NT2/D1 (cell line): ENCODE measurements around the gene OTOF.

Source experiments
- DNase-seq: peaks from one replicate; pipeline ENCODE4 v3.0.0-alpha.2; 2011; ENCODE audit warnings: low read depth, low spot score
- H3K27me3 ChIP-seq: 2 replicates; pipeline ENCODE4 v1.6.0; 2011; ENCODE audit warnings: mild to moderate bottlenecking; ENCODE audit not compliant: insufficient read length, insufficient read depth
- H3K36me3 ChIP-seq: 2 replicates; pipeline ENCODE4 v1.6.1; 2011; ENCODE audit warnings: mild to moderate bottlenecking, low read length, mixed read lengths; ENCODE audit not compliant: insufficient read depth, insufficient read length
- H3K4me1 ChIP-seq: 2 replicates; pipeline ENCODE4 v1.5.1; 2011; ENCODE audit not compliant: insufficient read depth, insufficient read length
- H3K4me3 ChIP-seq: 2 replicates; pipeline ENCODE4 v1.5.1; 2011; ENCODE audit warnings: low read depth; ENCODE audit not compliant: insufficient read length
- H3K9ac ChIP-seq: 2 replicates; pipeline ENCODE4 v1.6.0; 2011; ENCODE audit warnings: low read depth; ENCODE audit not compliant: insufficient read length
- H3K9me3 ChIP-seq: 2 replicates; pipeline ENCODE4 v1.5.1; 2011; ENCODE audit warnings: mild to moderate bottlenecking, low read length; ENCODE audit not compliant: insufficient read depth
- SUZ12 ChIP-seq: IDR thresholded peaks from 2 replicates; pipeline ENCODE4 v1.6.1; 2011; ENCODE audit not compliant: insufficient read length, insufficient read depth; ENCODE audit errors: extremely low read depth
- YY1 ChIP-seq: IDR thresholded peaks from 2 replicates; pipeline ENCODE4 v1.6.1; 2011; ENCODE audit not compliant: insufficient read length, insufficient read depth
- ZNF274 ChIP-seq: IDR thresholded peaks from 2 replicates; pipeline ENCODE4 v1.6.1; 2011; ENCODE audit warnings: mild to moderate bottlenecking, low read depth, low read length

Gene OTOF

GRCh38 chr2:26454561-26455001 is 23.3 kb downstream of the OTOF start:
- TF ChIP-seq SUZ12, result no peak
- TF ChIP-seq ZNF274, result no peak
- no peak for TF ChIP-seq YY1
- Histone ChIP-seq H3K4me1 (peaks cover 19% of the 10 kb centered on the region), H3K27me3 (no peaks in the 10 kb centered on the region), H3K9me3 (no peaks in the 10 kb centered on the region), H3K36me3 (no peaks in the 10 kb centered on the region), H3K9ac (no peak overlapping the region), H3K4me3 (no peak overlapping the region)
- no peak for DNase-seq

- no peaks in the 10 kb centered on the region for H3K27me3 ChIP-seq
- TF ChIP-seq SUZ12, result no peak
- TF ChIP-seq YY1, result no peak
- no peak for TF ChIP-seq ZNF274
- H3K4me1 ChIP-seq, result peaks cover 19% of the 10 kb centered on the region
- H3K9ac ChIP-seq, result no peak overlapping the region
- H3K9me3 ChIP-seq, result no peaks in the 10 kb centered on the region
- no peaks in the 10 kb centered on the region for H3K36me3 ChIP-seq
- H3K4me3 ChIP-seq, result no peak overlapping the region
- no peak for DNase-seq
Measured at GRCh38 chr2:26453421-26454329, 24.2 kb downstream of the OTOF start.

- Histone ChIP-seq H3K4me3 (no peak overlapping the region), H3K4me1 (peaks cover 14% of the 10 kb centered on the region), H3K36me3 (no peaks in the 10 kb centered on the region), H3K9ac (no peak overlapping the region), H3K9me3 (no peaks in the 10 kb centered on the region), H3K27me3 (no peaks in the 10 kb centered on the region)
- DNase-seq, result no peak
- TF ChIP-seq YY1, result no peak
- no peak for TF ChIP-seq ZNF274
- no peak for TF ChIP-seq SUZ12
Measured at GRCh38 chr2:26451700-26452099, 26.2 kb downstream of the OTOF start.

GRCh38 chr2:26450031-26450635 is 27.8 kb downstream of the OTOF start:
- Histone ChIP-seq H3K9ac (no peak overlapping the region), H3K4me3 (no peak overlapping the region), H3K27me3 (no peaks in the 10 kb centered on the region), H3K36me3 (no peaks in the 10 kb centered on the region), H3K9me3 (no peaks in the 10 kb centered on the region), H3K4me1 (peaks cover 5% of the 10 kb centered on the region)
- DNase-seq, result no peak
- no peak for TF ChIP-seq SUZ12
- TF ChIP-seq ZNF274, result no peak
- no peak for TF ChIP-seq YY1

GRCh38 chr2:26449278-26450030 is 28.5 kb downstream of the OTOF start:
- TF ChIP-seq SUZ12 (no peak), ZNF274 (no peak), YY1 (no peak)
- Histone ChIP-seq H3K4me1 (peaks cover 5% of the 10 kb centered on the region), H3K9me3 (no peaks in the 10 kb centered on the region)

GRCh38 chr2:26448651-26449050 is 29.3 kb downstream of the OTOF start:
- Histone ChIP-seq H3K36me3 (no peaks in the 10 kb centered on the region), H3K4me3 (no peak overlapping the region), H3K27me3 (no peaks in the 10 kb centered on the region), H3K9ac (no peak overlapping the region), H3K9me3 (no peaks in the 10 kb centered on the region), H3K4me1 (peaks cover 3% of the 10 kb centered on the region)
- no peak for DNase-seq
- no peak for TF ChIP-seq ZNF274
- TF ChIP-seq YY1, result no peak
- TF ChIP-seq SUZ12, result no peak

More at GRCh38 chr2:26449278-26450030, 28.5 kb downstream of the OTOF start:
- H3K27me3 ChIP-seq, result no peaks in the 10 kb centered on the region
- H3K9ac ChIP-seq, result no peak overlapping the region
- H3K4me3 ChIP-seq, result no peak overlapping the region
- no peaks in the 10 kb centered on the region for H3K36me3 ChIP-seq
- no peak for DNase-seq

GRCh38 chr2:26444236-26444635 is 33.7 kb downstream of the OTOF start:
- no peaks in the 10 kb centered on the region for H3K9me3 ChIP-seq
- H3K9ac ChIP-seq, result no peak overlapping the region
- TF ChIP-seq YY1 (no peak), ZNF274 (no peak), SUZ12 (no peak)
- no peaks in the 10 kb centered on the region for H3K4me1 ChIP-seq
- DNase-seq, result no peak
- H3K4me3 ChIP-seq, result no peak overlapping the region
- H3K36me3 ChIP-seq, result no peaks in the 10 kb centered on the region
- H3K27me3 ChIP-seq, result no peaks in the 10 kb centered on the region
